ENCODE data around the gene STAC2.

Gene STAC2

GRCh38 chr17:39209317-39210092, 16.2 kb downstream of the STAC2 start:
- DNase-seq: peak; percentile 69 to 90

- no peak for DNase-seq
These were observed 16.9 kb downstream of the STAC2 start for GRCh38 chr17:39208893-39209292.

- DNase-seq: no peak
These were observed 17.6 kb downstream of the STAC2 start for GRCh38 chr17:39208136-39208535.

- no peak for DNase-seq
These were observed 20.6 kb downstream of the STAC2 start for GRCh38 chr17:39205112-39205526.

GRCh38 chr17:39204245-39204644, 21.5 kb downstream of the STAC2 start:
- DNase-seq: no peak

GRCh38 chr17:39200957-39201510, 24.7 kb downstream of the STAC2 start:
- DNase-seq: no peak

- peak; percentile 76 for DNase-seq
These were observed 25.5 kb downstream of the STAC2 start, which contains the start of gene RPL19 for GRCh38 chr17:39200070-39200879. TSS of gene RPL19 (plus strand) at chr17:39200283. CDS start at chr17:39200345, 62 bp downstream.

GRCh38 chr17:39199820-39200069, 26.0 kb downstream of the STAC2 start:
- peak; percentile 77 to 90 for DNase-seq

GRCh38 chr17:39198186-39198566, 27.6 kb downstream of the STAC2 start:
- no peak for DNase-seq

GRCh38 chr17:39197380-39198185, 28.2 kb downstream of the STAC2 start, which contains the start of gene CACNB1:
TSS of gene CACNB1 (minus strand) at chr17:39197669. CDS start at chr17:39197495, 174 bp downstream.
- DNase-seq: peak; percentile 63 to 75

GRCh38 chr17:39196808-39197291, 28.9 kb downstream of the STAC2 start:
- DNase-seq: no peak

GRCh38 chr17:39196241-39196807, 29.4 kb downstream of the STAC2 start:
- DNase-seq: no peak

GRCh38 chr17:39195568-39196160, 30.1 kb downstream of the STAC2 start:
- no peak for DNase-seq

GRCh38 chr17:39194985-39195524, 30.7 kb downstream of the STAC2 start:
- DNase-seq: no peak

GRCh38 chr17:39194089-39194984, 31.4 kb downstream of the STAC2 start:
- DNase-seq: no peak

GRCh38 chr17:39193346-39193745, 32.4 kb downstream of the STAC2 start:
- DNase-seq: no peak

- DNase-seq: no peak
These were observed 32.8 kb downstream of the STAC2 start for GRCh38 chr17:39192901-39193300.

GRCh38 chr17:39191750-39192510, 33.8 kb downstream of the STAC2 start:
- no peak for DNase-seq

GRCh38 chr17:39187152-39187830, 38.5 kb downstream of the STAC2 start:
- no peak for DNase-seq

Measured in stimulated activated CD4-positive, alpha-beta T cell treated with anti-CD3 and anti-CD28 coated beads, Interleukin-4, amount 100 ng/mL, for 4 hours (primary cell).